ENCODE results near the gene LEPROT.
"Not testable (repeated sequence)": the region's sequence is repeated elsewhere in the genome, so short reads cannot be mapped to it uniquely, and the experiment has no call there.

Gene LEPROT

DNA sequence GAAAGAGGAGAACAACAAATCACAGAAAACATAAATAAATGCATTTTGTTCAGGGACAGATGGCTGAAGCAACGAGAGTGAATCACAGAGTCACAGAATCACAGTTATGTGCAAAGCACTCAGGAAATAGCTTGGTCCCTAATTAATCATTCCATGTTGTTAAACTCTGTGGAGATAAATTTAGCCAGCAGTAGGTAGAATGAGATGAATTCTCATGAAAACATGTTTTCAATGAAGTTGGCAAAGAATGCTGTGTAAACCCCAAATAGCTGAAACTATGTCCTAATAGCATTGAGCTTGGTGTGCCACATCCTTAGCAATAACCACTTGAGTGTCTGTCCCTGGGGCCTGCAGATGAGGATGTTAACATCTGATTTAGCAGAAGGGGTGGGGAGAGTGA lies 20.4 kb downstream of the LEPROT start:
- no peak for DNase-seq

DNA sequence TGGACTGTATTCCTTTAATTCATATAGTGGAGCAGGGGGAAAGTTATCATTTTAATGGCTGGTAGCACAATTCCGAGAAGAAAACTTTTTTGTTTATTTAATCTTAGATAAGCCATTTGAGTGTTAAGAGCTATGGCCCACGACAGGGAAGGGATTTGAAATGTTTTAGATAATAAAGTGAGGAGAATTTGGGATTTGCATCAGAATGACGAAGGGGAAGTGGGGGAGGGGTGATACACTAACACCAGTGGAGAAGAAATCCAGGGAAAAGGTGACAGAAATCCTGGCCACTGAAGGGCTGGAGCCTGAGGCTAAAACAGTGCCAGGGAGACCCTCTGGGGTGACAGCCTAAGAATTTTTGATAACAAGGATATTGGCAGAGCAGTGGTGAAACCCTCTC lies 21.0 kb downstream of the LEPROT start:
- DNase-seq = no peak

DNA sequence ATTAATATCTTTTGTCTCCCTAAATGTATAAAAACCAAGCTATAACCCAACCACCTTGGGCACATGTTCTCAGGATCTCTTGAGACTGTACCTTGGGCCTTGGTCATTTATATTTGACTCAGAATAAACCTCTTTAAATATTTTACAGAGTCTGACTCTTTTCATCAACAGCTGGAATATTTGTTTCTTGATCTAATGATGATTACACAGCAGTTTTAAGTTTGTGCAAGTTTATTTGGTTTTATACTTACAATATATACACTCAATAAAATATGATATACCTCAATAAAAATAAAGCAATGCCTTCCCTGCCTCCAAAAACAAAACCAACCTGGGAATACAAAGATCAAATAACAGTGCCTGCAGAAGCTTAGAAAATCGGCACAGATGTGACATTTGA lies 22.0 kb downstream of the LEPROT start:
- DNase-seq = no peak

DNA sequence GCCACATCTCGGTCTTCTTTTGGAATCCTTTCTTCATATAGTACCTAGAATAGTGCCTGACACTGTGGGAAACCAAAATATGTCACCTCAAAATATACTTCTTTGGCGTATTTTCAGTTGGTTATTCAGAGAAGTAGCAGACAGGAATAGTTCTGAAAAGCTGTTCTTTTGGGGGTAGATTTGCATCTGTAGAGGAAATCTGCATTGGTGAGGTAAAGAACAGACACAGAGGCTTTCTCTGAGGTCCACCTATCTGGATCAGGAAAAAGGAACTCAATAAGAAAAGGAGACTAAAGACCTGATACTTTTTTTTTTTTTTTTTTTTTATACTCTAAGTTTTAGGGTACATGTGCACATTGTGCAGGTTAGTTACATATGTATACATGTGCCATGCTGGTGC lies 23.2 kb downstream of the LEPROT start:
- DNase-seq = no peak

DNA sequence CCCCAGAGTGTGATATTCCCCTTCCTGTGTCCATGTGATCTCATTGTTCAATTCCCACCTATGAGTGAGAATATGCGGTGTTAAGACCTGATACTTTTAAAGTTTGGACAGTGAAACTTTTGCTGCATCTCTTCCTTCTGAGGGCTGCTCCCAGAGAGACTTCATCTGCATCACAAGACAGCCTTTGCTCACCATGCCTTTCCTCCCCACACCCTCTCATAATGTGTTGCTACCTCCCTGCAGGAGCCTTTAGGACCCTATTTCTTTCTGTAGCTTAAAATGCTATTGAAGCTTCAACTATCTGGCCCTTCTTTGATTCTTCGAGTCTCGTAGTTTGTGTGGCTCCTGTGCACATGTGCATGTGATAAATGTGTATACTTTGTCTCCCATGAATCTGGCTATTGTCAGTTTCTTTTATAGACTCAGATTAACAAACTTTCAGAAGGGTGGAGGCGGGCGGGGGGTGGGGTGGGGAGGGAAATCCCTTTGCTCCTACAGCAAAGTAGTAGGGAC lies 23.7 kb downstream of the LEPROT start:
- no peak for DNase-seq

DNA sequence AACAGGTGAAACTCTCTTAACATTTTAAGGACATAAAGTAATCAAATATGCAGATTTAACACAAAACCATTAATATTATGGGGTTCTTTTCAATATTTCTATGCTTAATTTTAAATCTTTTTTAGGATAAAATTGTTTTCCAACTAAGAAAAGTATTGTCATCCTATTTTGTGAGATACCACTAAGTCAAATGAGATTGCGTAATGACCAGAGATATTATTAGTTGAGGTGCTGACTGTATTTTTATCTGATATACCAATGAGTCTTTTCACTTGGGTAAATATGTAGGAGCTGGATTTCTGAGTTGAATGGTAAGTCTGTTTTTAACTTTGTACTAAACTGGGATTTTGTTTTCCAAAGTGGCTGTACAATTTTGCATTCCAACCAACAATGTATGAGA lies 25.4 kb downstream of the LEPROT start:
- DNase-seq = no peak

DNA sequence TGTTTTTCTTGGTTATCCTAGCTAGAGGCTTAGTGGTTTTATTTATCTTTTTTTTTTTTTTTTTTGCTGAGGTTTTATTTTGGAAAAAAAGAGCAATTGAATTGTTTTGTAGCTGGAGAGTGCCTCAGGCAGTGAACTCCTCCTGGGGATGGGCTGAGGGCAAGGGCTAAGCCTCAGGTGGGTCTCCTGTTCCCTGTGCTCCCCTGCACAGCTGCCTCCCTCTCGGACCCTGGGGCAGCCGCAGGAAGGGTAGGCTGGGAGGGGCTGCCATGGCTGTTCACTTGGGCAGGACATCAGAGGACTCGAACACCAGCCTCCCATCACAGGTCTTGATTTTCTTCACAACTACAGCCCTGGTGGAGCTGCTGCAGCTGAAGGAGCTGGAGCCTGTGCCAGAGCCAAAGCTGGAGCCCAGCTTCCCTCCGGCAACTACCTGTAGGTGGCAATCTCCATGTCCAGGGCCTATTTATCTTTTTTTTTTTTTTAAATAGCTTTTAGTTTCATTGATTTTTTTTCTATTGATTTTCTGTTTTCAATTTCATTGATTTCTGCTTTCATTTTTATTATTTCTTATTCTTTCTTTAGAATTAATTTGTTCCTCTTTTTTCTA lies 28.9 kb downstream of the LEPROT start:
- DNase-seq = no peak

DNA sequence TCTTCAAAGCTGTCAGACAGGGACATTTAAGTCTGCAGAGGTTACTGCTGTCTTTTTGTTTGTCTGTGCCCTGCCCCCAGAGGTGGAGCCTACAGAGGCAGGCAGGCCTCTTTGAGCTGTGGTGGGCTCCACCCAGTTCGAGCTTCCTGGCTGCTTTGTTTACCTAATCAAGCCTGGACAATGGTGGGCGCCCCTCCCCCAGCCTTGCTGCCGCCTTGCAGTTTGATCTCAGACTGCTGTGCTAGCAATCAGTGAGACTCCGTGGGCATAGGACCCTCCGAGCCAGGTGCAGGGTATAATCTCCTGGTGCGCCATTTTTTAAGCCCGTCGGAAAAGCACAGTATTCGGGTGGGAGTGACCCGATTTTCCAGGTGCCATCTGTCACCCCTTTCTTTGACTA lies 35.2 kb downstream of the LEPROT start:
- DNase-seq = not testable (repeated sequence)

DNA sequence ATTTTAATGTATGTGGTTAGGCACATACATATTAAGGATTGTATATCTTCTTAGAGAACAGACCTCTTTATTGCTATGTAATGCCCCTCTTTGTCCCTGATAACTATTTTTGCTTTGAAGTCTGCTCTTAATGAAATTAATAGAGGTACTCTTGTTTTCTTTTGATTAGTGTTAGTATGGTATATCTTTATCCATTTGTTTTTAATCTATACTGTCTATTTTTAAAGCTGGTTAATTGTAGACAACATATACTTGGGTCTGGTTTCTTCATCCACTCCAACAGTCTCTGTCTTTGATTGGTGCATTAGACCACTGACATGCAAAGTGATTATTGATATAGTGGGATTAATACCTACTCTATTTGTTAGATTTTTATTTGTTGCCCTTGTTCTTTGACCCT lies 36.0 kb downstream of the LEPROT start:
- DNase-seq = no peak

DNA sequence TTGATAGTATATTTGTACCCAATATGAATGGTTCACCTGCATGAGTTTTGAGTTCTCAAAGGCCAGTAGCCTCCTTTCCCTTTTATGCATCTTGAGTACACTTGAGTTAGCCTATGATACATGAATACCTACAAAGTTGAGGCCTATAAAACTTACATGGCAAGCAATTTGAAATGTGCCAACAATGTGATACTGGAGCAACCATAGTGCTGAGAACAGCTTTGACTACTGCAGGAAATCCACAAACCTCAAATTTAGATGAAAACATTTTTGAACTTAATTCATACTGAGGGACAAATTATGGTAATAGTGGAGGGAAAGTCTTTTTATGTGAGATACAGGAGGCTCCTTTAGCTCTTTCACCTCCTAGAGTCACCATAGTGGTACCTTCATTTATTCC lies 37.4 kb downstream of the LEPROT start:
- DNase-seq = no peak

DNA sequence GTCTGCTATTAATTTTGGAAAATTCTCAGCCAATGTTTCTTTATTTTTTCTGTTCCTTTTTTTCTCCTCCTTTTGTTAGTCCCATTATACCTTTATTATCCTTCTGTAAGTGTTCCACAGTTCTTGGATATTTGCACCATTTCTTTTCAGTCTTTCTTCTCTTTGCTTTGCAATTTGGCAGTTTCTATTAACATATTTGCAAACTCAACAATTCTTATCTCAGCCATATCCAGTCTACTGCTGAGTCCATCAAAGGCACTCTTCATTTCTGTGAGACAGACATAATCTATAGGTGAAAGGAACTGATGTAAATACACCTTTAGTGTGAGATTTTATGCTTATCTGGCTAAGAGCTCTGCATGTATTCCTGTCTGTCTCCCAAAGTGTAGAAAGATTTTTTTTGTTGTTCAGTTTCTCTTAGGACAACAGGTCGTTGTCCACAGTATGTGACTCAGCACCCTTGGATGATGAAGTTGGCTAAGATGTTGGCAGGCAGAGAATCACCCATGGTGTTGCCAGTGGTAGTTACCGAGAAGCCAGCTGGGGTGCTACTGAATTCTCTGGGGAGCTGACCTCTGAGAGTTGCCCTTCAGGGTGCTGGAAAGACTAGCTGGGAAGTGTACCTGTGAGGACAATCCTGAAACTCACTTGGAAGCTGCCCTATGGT lies 38.4 kb downstream of the LEPROT start:
- no peak for DNase-seq

DNA sequence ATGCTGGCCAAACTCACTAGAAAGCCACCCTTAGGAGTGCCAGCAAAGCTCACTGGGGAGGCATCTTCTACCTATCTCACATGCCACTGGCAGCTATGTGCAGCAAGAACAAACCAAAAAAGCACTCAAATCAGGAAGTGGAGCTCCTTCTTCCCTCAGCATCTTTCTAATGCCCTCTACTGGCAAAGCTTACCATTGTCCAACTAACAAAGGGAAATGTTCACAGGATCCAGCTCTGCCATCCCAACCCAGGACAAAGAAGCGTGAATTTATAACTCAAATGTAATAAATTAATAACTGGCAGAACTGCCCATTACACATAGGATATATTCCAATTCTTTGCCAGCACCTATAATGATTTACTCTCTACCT lies 38.9 kb downstream of the LEPROT start:
- peak; percentile 36 for DNase-seq

DNA sequence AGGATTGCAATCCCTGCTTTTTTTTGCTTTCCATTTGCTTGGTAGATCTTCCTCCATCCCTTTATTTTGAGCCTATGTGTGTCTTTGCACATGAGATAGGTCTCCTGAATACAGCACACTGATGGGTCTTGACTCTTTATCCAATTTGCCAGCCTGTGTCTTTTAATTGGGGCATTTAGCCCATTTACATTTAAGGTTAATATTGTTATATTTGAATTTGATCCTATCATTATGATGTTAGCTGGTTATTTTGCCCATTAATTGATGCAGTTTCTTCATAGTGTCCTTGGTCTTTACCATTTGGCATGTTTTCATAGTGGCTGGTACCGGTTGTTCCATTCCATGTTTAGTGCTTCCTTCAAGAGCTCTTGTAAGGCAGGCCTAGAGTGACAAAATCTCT lies 45.4 kb downstream of the LEPROT start:
- DNase-seq = not testable (repeated sequence)

DNA sequence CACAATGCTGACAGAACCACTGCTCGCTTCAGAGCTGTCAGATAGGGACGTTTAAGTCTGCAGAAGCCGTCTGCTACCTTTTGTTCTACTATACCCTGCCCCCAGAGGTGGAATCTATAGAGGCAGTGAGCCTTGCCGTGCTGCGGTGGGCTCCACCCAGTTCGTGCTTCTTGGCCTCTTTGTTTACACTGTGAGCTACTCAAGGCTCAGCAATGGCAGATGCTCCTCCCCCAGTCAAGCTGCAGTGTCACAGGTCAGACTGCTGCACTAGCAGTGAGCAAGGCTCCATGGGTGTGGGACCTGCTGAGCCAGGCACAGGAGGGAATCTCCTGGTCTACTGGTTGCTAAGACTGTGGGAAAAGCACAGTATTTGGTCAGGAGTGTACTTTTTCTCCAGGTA lies 47.1 kb downstream of the LEPROT start:
- DNase-seq = peak; percentile 81

DNA sequence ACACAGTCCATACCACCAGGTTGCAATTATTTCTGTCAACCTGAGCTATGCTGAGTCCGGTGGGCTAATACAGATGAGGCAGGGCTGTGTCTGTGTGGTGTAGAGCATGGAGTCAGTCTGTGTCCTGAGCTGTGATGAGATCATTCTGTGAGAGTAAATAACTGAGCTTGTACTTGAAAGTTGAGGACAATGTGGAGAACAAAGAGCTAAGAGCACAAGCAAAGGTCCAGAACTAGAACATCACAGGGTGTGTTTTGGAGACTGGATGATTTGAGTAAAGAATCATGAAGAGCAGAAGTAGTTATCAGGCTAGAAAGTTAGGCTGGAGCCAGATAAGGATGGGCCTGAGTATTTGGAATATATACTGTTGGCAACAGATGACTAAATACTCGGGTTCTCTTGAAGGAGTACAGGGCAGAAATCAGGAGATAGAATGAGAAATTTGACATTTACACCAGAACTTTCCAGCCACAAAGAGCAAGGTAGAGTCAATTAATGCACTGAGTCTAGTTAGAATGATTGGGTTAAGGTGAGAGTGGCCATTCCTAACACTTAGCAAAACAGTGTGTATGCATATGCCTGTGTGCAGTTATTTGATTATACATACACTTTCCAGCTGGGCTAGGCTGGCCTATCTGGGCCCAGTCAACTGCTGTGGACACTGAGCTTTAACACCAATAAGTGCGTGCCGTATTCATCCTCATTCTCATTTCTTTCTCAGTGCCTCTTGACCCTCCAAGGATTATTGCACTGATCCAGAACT lies 48.8 kb downstream of the LEPROT start:
- DNase-seq = no peak

DNA sequence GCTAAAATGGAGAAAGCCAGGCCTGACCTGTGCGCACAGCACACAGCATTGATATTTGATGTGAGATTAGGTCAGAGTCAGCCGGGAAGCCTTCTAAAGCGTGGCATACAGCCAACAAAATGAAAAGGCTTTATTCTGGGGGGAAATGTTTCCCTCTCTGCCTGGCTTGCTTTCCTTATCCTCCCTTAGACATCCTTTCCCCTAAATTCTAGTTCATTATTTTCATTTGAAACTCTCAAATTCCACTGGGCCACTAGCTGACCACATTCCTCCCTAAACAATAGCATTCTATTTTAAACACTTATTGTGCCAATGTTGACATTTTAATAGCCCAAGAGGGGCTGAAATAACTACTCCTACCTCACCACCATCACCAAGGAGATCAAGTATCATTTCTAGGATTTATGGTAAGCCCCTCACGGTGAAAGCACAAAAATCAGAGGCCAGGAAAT lies 49.4 kb downstream of the LEPROT start:
- peak; percentile 13 for DNase-seq

DNA sequence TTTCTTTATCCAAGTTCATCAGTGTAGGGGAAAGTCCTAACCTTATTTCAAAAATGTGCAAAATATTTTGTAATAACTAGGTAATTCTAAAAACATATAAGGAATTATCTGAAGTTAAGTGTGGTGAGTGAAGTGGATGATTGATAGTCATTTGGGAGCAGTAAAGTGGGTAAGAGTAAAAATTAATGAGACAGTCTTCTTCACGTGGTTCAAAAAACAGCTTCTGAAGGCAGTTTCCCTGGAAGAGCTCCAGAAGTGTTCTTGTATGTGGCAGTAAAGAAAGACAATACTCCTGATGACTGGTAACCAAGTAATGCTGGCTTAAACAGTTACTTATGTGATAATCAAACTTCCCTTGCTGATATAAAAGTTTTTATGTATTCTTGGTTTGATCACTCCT lies 50.3 kb downstream of the LEPROT start:
- DNase-seq = no peak

DNA sequence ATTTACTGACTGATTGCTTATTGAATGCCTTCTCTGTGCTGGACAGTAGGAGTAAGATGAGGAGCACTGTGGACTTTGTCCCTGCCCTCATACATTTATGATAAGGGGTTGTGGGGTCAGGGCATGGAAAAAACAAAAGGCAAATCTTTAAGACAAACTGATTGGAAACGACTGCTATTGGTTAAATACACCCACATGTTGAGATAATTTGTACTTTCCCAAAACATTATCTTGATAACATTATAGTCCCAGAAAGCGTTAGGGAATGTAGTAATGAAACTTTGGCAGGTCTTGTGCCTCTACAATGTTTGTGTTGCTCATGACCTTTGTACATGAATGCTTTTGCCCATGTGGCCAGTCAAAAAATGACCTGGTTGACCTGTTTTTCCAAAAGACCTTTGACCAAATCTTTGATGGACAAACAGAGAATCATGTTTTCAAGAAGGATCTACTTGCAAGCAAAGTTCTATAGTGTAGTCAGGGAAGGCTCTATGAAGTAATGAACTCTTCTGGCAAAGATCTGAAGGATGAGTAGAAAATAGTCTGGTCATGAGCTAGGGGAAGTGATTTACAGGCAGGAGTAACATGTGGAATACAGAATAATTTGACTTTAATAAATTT lies 50.9 kb downstream of the LEPROT start:
- DNase-seq = no peak

DNA sequence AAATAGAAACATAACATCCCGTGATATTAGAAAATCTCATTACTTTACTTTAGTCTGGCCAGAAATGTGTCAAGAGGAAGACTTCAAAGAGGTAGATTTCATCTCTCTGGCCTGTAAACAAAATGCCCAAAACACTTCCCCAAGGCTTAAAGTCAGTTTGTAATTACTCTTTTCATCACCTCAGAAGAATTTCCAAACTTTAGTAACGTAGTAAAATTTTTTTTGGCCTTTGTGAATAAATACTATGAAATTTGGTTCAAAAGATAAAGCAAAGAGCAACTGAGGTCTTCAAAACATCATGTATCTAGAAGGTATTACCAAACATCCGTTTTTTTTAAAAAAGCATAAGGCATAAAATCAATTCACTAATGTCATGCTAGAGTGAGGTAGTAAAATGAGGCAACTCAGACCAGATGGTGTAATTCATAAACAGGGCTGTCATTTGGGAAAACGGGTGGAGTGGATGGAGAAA lies 51.4 kb downstream of the LEPROT start:
- DNase-seq = peak; percentile 83

DNA sequence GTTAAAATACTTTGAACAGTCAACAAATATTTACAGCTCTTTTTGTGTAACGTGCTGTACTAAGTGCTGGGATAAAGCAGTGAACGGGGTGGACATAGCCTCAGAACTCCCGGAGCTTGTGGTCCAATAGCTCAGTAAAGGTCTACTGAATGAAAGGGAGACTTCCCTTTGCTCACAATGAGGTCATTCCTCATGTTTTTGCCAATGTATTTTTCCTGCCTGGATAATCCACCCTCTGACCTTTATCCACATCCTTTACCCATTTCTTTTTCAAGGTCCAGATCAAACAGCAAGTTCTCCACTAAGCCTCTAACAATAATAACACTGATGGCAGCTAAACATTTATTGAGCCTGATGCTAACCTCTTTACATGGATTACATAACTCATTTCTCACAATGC lies 55.9 kb downstream of the LEPROT start:
- no peak for DNase-seq

DNA sequence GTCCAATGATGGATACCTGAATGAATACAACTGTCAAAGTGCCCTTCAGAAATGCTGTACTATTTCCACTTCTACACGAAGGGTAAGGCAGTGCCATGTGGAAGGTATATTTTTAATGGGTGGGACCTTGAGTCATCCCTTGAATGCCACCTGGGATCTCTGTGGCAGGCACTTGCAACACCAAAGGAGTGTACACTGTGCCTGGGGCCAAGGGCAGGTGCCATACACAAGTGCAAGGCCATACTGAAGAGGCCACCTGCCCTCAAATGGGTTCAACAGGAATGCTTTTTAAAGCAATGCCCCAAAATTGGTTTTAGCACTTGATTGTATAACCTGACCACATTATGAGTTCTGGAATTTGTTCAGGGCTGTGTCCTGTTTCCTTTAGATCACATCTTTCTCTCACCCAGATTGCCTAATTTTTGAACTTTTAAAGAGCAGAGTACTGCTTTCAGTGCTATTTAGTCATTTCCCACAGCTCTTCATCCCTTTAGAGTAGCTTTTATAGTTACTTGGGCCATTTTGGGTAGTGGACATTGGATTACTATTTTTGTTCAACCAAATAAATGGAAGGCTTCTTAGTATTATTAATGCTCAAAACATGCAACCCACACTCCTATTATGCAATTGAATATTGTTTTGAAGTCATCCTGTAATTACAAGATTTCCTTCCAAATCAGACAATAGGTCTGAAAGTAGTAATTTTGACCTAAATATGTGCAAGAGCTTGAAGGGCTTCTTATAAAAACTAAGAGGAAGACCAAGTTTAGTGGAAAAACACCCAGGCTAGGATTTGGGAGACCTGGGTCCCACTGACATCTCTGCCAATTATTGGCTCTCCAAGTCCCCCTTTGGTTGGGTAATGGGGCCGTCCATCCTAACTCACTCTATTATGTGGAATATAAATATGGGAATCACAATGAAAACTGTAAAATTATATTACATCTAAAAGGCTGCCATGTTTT lies 57.2 kb downstream of the LEPROT start:
- DNase-seq = no peak

DNA sequence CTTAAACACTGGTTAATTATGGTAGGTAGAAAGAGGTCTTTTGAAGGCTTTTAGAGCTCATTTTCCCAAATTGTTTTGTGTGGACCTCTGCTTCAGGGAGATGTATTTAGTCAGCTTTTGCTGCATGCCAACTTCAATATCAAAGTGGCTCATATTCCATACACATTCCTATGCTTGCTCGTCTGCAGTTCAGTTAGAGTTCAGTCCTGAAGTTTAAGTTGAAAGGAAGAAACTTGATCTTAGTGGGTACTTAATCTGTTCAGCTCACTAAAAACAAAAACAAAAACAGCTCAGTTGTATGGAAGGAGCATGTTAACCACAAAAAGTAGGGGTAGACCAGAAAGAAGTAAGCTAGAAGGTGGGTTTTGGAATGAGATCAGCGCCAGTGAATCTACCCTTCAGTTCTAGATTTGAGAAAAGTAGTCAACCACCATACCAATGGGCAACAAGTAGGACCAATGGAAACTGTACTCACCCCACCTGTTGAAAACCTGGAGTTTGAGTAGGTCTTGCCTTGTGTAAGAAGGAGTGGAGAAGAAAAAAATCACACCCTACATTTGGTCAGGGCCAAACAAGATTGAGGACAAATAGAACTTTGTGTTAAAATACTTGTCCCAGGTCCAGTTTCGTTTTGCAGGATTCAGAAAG lies 58.0 kb downstream of the LEPROT start:
- DNase-seq = no peak
